GDM1 (cell line): ENCODE results near the gene ACP2.

Source experiments
- DNase-seq: peaks from one replicate; lab custom pipeline; 2025; lab: John Stamatoyannopoulos, UW

ACP2 gene

DNA sequence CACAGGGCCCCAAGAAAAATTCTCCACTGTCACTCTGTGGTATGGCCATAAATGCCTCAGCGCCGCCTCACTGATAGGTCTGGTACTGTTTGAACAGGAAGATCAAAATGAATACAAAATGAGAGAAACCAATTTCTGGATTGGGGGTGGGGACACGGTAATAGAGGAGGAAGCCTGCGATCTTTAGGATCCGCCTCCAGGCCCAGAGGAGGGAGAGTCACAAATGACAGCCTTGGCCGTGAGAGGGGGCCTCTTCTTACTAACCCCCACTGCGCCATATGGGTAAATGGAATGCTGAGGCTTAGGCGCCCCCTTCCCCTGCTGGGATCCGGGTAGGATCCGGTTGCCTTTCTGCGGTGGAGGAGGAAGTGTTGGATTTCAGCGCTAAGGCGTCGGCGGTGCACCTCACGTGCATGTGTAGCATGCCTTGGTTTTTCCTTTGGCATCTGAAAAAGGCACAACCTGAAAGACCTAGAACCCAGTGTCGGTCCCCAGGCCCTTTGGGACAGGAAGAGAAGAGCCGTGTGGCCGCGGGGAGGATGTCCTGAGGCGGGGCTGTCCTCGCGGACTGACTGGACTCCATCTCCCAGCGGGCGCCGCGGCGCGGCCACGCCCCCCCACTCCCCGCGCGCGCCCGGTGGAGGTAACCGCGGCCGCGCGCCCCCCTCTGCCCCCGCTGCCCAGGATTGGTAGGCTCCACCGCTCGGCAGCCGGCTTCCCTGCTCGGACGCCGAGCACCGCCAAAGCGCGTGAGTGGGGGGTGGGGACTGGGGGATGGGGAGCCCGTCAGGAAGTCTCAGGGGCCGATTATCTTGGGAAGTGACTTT, 20.6 kb upstream of the ACP2 start:
- DNase-seq, result peak; percentile 97

DNA sequence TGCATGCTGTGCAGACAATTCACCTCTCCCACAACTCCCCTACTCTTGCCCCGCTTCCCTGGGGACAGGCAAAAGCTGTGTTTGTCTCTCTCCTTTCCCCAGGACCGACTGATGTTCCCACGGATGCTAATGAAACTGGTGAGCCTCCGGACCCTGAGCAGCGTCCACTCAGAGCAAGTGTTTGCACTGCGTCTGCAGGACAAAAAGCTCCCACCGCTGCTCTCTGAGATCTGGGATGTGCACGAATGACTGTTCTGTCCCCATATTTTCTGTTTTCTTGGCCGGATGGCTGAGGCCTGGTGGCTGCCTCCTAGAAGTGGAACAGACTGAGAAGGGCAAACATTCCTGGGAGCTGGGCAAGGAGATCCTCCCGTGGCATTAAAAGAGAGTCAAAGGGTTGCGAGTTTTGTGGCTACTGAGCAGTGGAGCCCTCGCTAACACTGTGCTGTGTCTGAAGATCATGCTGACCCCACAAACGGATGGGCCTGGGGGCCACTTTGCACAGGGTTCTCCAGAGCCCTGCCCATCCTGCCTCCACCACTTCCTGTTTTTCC, 19.9 kb upstream of the ACP2 start:
- no peak for DNase-seq

DNA sequence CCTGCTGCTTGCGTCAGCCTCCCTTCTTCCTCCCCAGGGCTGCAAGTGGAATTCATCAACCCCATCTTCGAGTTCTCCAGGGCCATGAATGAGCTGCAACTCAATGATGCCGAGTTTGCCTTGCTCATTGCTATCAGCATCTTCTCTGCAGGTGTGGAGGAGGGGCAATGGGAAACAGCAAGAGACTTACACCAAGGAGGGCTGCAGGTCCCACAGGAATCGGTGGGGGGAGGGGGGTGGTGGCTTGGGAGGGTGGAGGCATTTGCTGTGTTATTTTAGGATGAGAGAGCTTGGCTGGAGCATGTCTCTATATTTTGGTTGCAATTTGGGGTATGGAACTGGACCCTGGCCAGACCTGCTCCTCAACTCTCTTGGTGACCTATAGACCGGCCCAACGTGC, 19.3 kb upstream of the ACP2 start:
- DNase-seq, result no peak

DNA sequence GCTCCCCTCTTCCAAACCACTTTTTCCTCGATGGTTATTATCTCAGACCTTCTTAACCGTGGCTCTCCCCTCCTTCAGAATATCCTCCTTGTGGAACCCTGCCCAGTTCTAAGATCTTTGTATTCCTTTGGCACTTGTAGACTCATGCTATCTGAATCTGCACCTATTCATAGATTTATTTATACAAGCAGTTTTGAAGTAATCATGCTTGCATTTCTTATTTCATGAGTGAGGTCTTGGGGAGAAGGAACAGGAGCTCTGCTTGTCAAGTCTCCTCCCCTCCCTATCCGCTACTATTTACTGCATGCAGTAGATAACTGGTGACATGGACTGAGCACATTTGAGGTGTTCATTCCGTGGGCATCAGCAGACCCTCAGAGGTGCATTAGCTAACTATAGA, 15.9 kb upstream of the ACP2 start:
- no peak for DNase-seq

DNA sequence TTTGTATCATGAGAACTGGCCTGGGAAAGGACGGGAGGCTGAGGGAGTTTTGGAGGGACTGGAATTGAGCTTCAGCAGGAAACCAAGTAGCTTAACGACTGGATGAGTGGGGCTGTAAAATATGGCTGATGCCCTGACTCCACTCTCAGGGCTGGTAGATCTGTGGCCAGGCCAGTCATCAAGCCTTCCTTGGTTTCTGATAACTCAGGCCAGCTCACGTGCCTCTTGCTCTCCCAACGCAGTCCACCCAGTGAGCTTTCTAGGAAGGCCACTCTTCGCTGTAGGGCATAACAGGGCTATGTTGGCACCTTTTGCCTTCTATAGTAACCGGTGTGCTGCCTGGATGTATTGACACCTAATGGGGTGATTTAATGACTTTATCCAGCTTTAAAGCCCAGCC, 15.5 kb upstream of the ACP2 start:
- DNase-seq, result no peak

DNA sequence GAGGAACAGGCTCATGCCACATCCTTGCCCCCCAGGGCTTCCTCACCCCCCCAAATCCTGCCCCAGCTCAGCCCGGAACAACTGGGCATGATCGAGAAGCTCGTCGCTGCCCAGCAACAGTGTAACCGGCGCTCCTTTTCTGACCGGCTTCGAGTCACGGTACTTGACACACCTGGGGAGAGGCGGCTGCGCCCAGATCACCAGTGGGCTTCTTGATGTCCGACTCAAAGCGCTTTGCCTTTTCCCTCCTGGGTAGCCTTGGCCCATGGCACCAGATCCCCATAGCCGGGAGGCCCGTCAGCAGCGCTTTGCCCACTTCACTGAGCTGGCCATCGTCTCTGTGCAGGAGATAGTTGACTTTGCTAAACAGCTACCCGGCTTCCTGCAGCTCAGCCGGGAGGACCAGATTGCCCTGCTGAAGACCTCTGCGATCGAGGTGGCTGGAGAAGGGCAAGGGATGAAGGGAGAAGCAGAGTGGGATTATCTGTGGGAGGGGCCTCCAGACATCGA, 12.7 kb upstream of the ACP2 start:
- no peak for DNase-seq

DNA sequence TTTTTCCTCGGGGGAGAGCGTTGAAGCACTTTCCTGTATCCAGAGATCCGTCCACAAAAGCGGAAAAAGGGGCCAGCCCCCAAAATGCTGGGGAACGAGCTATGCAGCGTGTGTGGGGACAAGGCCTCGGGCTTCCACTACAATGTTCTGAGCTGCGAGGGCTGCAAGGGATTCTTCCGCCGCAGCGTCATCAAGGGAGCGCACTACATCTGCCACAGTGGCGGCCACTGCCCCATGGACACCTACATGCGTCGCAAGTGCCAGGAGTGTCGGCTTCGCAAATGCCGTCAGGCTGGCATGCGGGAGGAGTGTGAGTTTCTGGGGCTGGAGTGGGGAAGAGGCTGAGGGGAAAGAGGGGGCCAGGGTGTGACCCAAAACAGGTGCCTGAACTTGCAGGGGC, 11.8 kb upstream of the ACP2 start:
- DNase-seq, result no peak

DNA sequence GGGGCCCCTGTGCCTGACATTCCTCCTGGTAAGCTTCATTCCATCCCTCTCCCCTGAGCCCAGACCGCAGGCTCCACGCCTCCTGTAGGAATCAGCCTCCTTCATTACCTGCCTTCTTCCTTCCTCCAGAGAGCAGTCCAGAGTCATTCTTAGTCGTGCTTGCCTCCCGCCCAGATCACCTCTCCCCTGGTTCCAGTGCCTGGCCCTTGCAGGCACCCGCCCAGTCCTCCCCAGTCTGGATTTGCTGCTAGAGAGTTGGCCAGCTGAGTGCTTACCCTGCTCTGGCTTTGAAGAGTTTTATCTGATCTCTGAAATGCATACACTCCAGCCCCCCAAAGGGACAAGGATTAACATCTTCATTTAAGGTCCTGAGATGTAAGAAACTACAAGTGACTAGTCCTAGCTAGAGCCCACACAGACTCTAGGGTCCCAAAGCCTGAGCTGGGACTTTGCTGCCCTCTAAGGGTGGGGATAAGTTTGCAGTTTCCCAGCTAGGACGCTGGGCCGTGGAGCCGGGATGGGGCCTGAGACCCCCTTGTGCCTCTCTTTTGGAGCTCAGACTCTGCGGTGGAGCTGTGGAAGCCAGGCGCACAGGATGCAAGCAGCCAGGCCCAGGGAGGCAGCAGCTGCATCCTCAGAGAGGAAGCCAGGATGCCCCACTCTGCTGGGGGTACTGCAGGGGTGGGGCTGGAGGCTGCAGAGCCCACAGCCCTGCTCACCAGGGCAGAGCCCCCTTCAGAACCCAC, 10.8 kb upstream of the ACP2 start:
- peak; percentile 54 for DNase-seq

DNA sequence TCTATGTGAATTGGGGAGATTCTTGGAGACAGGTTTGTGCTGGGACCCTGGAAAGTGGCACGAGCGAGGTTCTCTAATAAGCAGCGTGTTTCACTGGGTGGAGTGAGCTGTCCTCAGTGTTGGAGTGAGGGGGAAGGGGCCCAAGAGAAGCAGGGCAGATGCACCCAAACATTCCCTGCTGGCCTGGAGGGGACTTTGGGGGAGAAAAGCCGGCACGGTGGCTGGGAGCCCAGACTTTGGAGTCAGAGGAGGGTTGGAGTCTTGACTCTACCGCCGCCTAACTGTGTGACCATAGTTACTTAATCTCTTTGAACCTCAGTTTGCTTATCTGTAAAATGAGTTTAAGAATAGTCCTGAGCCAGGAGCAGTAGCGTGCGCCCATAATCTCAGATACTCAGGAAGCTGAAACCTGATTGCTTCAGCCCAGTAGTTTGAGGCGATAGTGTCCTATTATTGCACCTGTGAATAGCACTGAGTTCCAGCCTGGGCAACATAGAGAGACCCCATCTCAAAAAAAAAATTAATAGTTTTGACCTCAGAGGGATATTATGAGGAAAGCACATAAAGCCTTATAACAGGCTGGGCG, 9.8 kb upstream of the ACP2 start:
- DNase-seq, result no peak

DNA sequence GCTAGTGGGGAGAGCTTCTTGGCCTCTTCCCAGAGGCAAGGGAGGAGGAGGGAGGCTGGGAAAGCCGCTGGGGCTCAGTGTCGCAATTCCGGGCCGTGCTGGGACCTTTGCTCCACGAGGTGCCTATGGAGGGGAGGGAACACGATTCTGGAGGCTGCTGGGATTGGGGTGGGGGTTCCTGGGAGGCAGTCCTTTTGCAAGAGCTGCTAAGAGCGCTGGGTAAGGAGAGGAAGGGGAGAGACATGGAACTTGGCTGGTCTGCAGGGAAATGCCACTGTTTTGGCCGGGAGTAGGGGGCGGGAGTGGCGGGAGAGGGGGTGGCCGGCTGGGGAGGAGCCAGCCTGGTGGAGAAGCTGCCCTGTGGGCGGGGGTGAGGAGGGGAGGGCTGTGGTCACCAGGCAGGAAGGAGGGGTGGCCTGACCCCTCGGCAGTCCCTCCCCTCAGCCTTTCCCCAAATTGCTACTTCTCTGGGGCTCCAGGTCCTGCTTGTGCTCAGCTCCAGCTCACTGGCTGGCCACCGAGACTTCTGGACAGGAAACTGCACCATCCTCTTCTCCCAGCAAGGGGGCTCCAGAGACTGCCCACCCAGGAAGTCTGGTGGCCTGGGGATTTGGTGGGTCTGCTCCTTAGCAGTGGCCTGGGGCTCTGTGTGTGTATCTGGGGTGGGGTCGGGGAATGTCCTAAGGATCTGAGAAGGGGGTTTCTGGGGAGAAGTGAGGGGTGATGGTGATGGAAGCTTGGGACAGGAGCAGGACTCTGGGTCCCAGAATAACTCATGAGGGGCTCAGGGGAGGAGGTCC, 9.1 kb upstream of the ACP2 start, which contains the start of gene NR1H3:
Gene NR1H3 (plus strand): TSS at position 480 of the 800 bp plus-strand sequence. CDS start 1,221 bp downstream, outside the sequence.
- DNase-seq, result peak; percentile 62

DNA sequence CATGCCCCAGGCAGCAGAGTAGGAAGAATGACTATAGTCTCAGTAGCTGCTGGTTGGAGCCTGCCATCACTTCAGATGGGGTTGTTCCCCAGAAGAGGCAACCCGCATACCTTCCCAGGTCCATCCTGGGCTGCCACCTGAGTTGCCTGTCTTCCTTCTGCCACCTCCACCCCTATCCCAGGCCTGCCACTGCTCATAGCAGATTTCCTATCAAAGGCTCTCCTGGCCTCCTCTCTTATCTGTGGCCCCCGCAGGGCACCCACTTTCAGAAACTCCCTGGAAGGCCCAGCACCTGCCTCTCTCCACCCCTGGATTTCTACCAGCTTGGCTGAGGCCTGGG, 8.5 kb upstream of the ACP2 start:
- DNase-seq, result no peak

DNA sequence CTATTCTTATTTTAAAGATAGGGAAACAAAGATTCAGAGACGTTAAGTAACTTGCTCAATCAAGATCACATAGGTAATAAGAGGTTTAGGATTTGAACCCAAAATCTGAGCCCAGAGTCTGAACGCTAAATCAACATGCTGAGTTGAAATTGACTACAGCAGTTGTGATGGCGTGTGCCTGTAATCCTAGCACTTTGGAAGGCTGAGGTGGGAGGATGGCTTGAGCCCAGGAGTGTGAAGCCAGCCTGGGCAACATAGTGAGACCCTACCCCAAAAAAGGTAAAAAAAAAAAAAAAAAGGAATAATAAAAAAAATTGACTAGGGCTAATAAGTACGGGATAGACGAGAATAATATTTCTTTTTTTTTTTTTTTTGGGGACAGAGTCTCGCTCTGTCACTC, 7.8 kb upstream of the ACP2 start:
- no peak for DNase-seq

DNA sequence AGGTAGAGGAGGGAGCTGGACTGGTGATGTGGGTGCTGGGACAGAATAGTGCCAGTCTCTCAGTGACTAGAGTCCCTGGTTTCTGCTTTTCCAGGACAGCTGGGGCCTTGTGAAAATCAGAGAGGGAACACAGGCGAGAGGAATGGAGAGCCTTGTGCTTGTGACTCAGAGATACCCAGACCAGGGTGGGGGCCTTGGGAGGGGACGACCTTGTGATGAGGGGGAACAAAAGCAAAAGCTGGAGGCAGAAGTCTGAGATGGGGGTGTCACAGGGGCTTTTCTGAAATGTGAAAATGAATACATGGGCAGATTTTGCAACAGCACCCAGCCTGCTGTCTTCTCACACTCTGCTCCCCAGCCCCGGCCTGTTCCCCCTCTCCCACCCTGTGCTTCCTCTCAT, 5.8 kb upstream of the ACP2 start:
- DNase-seq, result no peak

DNA sequence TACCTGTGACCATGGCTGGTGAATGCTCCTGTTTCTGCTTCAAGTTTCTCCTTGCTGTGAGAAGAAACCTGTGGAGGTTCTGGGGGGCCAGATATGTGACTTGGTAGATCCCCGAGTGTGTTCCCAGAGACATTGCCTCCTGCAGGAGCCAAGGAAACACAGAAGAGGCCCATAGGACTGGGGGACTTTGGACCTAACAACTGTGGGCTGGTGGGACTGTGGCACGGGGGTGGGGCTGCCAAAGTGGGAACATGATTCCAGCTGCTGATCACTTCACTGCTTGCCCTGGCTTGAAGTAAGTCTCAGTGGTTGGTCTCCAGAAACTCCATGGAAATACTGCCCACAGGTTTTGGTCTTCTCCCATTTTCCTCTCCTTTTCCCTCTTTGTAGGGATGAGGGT, 5.0 kb upstream of the ACP2 start:
- no peak for DNase-seq

DNA sequence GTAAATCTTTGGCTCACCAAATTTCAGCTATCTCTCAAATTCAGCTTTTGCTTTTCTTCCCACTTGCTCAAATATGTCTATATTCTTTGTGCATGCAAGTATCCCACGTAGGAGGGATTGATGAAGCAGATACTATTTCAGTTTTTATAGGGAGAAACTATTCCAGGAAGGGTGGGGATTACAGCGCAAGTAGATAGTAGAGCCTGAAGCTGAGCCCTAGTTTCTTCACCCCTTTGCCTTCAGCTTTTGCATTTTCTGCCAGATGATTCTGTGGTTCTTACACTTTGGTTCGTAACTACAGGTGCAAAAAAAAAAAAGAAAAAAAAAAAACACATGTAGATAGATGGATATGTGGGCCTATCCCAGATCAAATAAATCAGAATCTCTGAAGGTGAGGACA, 3.1 kb upstream of the ACP2 start:
- no peak for DNase-seq

DNA sequence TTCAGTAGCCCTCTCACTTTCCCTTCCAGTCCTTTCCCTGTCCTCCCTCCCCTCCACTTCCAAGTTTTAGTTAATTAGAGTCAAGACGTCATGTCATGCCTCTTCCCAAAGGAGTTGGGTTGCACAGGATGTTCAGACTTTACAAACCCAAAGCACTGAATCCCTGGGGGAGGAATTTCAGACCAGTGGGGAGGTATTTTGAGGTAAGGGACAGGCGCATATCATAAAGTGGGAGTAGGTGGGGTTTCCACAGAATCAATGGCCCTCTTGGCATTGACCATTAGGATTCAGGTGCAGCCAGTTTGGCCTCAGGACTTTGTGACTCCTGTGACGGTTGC, 733 bp upstream of the ACP2 start:
- DNase-seq, result no peak

DNA sequence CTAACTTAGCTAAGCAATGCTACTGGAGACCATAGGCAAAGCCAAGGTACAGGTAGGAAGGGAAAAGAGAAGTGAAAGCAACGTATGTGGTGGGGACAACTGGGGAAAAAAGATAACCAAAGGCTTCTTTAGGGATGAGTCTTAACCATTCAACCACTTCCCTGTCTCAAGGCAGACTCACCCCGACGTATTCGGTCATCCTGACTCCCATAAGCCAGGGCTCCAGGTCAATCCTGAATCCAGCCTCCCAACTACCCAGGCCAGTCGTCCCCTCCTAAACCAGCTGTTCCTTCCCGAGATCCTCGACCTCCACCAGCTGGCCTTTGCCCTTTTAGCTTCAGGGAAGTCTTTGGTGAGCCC, 330 bp downstream of the ACP2 start:
- DNase-seq, result no peak

DNA sequence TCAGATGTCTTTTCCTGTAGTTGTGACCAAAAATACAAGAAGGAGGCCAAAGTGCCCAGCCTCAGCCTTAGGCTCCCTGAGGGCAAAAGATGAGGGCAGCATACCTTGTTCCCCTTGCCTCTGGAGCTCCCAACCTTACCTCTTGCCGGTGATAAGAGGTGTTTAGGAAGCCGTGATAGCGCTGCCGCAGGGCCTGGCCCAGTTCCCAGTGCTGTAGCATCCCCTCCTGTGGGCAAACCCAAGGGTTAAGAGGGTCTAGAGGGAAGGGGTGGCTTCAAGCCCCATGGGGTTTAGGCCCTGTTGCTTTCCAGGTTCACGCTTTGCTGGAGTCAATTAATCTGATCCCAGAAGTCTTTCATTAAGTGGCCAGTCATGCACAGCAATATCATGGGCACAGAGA, 1.1 kb downstream of the ACP2 start:
- no peak for DNase-seq

DNA sequence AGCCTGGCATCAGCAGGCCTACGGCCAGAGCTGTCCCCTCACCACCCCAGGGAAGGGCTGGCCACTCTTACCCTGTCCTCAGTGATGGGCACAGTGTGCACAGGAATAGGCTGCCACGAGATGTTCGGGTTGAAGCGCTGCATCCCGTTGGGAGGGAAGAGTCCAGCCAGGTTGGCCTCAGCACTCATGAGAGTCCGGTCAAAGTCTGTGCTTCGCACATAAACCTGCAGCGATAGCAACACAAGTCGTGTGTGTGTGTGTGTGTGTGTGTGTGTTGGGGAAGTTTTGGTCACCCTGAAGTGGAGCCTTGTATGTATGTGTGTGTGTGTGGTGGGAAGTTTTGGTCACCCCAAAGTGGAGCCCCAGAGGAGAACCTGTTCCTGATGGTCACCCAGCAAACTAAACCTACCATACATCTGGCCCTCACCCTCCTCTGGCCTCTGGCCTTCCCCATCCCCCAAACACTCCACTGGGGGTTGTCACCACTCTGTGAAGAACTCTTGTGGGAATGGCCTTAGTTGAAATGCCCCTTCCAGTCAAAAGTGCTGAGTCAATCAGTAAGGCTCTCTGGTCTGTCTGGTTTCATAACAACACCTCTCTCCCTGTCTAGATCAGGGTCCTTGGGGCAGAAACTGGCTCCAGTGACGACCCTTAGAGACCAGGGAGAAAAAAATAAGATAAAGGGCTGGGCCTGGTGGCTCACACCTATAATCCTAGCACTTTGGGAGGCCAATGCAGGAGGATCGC, 2.8 kb downstream of the ACP2 start:
- no peak for DNase-seq

DNA sequence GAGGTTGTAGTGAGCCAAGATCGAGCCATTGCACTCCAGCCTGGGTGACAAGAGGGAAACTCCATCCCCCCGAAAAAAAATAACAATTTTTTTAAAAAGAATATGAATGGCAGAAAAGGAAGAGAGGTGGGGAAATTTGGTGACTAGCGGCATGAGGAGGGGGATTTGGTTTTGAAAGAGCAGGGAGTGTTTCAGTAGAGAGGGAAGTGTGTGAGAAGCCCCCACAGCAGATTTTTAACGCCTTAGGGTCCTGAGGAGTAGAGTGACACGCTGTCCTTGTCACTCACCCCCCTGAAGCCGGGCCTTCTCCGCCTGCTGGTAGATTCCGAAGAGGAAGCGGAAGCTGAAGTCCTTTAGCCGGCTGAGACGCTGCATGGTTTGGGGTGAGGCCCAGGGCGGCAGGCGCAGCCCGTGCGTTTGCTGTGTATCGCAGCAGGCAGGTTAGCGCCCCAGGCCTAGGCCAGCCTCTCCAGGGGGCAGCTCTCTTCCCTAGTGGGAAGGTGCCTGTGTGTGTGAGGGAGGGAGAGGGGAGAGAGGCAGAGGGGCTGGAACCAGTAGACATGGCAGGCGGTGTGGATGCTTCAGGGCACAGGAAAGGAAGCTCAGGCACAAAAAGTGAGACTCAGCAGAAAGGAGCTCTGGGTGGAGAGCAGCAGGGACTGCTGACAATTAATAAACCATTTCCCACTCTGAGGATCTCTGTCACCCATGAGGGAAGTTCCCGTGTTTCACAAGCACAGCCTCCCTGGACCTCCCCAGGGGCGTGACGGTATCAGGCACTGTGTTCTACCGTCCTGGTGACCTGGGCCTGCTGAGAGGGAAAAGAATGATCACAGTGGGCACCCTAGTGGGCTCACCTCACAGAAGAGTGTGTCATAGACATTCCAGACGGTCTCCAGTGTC, 3.9 kb downstream of the ACP2 start:
- no peak for DNase-seq
